Right kidney (tissue), 1 donor: ENCODE data around the gene FOS.
A peak's percentile ranks its signal among the peaks of the same experiment; 100 is the strongest.

Experiments used
- DNase-seq: peaks from one replicate; pipeline ENCODE4 v3.0.0-alpha.2; 2016

Gene FOS

DNA sequence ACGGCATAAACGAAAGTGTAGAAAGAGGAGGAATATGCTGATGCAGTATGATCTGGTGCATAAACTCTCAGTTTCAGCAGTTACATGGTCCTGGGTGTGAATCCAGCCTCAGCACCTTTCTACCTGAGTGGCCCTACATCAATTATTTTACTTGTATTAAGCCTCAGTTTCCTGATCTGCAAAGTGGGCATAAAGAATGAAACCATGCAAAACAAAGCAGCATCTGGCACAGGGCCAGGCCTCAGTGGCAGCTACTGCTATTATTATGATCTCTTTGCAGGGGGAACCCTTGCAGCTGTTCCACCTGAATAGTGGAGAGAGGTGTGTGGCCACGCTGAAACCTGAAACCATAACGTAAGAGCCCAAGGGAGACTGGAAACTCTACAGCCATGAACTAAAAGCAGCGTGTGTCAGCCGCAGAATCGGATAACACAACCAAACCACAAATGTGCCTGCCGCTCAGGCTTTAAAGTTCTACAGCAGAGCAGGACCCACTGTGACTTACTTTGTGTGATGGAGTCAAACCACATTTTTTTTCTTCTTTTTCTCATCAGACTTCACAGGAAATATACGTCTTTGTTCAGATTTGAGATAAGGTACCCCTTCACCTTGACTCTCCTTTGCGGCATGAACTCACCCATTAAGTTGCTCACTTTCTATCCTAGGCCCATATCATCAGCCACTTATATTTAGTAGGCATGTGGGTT lies 29.2 kb upstream of the FOS start:
- DNase-seq: no peak

DNA sequence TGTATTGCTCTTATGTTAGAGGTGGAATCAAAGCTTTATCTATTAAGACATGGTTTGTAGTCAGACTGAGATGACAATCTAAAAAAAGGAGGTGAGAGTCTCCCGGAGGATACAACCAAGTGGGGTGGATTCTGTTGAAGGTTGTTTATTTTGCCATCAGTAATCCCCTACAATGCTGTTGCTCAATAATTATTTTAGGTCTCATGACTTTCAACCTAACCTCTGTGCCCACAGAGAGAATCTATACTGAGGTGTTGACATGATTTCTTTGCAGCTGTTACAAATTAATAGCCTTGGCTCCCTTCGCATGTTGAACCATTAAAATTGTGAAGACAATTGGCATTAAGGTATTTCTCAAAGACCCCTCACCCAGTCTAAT lies 28.7 kb upstream of the FOS start:
- no peak for DNase-seq

DNA sequence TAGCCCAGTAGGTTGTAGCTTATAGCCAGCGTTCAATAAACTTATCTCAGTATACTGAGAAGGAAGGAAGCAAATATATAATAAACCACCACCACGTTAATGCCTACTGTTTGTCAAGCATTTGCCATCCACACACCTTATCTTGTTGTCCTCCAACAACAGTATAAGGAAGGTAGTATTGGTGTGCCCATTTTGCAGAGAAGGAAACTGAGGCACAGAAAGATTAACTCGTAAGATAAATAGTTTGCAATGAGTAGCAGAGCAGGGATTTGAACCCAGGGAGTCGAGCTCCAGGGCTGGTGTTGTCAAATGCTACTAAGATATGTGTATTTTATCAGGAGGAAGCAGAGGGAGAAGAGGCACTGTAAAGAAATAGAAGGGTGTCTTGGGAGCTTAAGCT lies 27.8 kb upstream of the FOS start:
- no peak for DNase-seq

DNA sequence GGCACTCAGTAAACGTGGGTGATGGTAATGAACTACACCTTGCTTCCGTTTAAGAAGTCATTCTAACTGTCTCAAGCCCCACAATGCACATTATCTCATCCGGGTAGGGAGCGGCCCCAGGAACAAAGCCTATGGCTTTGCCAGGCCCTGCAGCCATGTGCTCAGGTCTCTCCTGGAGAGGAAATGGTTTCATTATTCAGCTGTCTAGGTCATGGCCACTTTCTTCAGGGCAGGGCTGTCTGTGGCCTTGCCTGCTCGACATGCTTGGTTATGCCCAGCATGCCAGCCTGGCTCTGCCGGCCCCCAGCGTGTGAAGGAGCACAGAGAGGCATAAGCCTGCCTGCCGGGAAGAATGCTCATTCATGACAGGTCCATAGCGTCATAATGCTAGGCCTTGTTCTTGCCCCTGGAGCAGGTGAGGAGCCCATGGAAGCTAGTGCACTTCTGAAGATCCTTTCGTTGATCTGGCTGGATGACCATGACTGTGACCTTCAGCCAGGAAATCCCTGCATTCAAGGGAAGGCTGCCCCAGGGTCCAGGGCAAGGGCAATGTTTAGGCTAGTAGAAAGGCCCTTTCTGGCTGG lies 26.3 kb upstream of the FOS start:
- DNase-seq: no peak

DNA sequence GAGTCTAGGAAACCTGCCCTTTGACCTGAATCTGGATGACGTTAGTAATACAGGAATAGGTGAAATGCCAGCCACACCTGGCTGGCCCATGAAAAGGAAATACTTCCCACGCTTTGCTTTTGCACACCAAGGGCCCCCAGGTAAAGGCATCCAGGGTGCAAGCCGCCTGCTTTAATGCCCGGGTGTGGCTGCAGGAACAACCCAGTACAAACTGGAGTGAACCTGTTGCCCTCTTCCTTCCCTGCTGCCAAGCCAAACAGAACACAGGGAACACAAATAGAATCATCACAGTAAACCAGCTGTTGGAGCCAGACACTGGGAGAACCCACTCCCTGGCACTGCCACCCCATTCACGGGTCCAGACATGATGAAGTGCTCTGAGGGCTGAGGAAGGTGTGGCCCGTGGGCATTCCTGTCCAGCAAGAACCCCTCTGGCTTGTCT lies 24.2 kb upstream of the FOS start:
- no peak for DNase-seq

DNA sequence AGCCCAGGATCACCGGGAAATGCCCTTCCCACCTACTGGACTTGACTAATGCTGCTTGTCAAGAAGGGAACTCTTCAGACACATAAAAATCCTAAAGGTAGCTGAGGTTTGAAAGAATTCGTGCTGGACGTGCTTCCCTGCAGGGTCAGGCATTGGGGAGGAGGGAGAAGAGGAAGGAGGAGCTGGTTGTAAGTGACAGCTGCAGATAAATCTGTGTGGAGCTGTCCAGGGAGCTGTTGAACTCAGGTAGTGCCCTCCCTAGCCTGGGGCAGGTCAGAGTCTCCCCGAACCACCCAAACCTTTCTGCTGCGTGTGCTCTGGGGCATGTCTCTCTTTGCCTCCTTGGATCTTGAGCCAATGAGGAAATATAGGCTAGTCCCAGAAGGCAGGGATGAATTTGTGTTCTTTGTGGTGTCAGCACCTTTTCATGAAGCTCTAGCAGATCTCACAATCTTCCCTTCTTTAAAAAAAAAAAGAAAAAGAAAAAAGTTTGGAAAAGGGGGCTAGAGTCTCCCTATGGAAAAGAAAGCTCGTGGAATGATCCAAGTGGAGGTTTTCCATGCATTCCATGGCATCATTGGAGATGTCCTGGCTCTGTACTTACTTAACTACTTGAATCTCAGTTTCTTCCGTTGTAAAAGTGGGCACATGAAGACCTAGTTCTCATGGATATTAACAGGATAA lies 23.6 kb upstream of the FOS start:
- DNase-seq: peak; percentile 46

DNA sequence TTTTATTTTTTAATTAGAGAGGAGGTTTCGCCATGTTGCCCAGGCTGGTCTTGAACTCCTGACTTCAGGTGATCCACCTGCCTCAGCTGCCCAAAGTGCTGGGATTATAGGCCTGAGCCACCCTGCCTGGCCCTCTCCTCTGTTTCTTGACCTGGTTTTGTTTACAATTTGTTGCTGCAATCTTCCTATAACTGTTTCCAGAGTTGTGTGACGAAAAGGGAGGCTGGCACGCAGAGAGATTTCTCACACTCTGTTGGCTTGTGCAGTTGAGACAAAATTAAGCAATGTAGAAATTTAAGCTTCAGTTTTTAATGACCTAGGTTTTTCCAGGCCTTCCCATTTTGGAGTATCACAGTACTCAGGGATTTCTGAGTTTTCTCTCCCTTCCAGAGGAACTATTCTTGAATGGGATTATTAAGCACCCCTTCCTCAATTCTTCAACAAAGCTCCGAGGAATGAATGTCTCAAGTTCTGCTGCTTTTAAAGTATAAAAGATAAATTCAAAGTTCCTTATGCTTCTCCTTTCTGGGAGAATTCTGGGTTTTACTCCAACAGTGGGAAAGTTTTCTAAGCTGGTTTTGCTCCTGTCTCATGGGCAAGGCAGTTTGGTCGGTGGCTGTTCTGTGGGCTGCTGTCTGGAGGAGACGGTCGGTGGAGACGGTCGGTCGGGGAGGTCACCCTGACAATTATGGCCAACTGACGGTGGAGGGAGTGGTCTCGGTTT lies 20.4 kb upstream of the FOS start:
- peak; percentile 33 for DNase-seq

DNA sequence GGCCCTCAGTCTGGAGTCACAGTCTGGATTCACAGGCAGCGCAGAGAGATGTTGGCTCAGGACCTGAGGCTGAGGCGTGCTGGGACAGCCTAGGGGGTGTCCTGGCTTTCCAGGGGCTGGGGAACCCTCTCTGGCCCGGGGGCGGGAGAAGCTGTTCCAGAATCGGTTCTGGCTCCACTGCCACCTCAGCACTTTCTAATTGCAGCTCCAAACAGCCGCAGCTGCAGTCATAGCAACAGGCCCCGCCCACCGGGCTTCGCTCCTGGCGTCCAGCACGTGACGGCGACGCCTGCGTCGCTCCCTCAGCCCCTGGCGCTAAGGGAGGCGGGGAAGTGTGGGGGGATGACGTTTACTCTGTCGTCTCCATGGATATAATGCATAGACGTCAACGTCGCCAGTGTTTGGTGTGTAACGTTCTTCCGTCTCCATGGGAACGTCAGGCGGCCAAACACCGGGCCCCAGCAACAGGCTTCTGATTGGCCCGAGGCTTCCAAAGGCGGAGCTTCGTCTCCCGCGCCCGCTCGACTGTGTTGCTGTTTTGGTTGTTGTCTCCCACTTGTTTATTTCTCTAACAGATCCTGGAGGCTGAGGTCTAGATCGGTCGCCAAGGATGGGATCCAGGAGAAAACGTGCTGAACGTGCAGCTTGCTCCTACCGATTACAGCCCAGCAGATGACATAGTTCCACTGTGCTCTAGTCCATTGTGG lies 19.7 kb upstream of the FOS start:
- DNase-seq: peak; percentile 96

DNA sequence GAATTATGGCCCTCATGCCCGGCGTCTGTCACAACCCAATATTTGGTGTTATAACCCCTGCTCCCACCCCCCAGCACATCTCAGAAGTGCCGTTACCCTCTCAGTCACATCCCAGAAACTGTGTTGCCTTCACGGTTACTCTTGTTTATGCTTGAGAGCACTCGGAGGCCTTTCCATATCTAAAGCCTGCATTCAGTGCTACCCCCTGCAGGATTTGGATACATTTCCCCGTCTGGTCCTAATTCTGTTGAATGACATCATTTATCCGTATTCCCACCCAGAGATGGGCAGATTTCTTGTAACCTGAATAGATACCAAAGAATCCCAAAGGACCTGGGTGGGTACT lies 19.1 kb upstream of the FOS start:
- DNase-seq: no peak

DNA sequence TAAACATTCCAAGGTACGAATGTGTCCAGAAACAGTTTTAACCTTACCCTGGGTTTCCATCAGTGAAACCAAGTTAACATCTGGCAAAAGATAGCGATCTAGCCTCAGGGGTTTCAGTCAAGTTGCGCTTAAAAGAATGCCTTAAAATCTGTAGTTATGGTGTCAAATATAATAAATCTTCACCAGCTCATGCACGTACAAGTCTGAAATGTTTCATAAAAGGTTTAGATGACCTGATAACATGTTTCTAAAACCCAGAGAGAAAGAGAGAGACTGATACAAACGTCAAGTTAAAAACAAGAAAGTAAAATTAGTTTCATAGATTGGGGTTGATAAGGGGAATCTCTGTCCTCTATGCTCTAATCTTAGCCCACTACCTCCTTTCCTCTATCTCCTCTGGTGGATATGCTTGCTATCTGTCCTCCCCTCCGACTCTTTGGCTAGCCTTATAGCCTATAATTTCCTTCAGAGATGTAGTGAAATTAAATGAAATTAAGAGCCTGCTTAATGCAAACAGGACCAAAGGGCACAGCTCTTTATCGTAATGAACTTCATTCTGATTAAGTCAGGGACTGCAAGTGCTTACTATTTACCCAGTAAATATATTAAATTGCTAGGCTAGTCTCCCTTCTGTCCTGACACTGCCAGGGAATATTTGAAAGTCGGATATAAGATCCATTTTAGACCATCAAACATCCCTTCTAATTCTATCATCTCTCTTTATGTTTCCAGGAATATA lies 18.4 kb upstream of the FOS start:
- no peak for DNase-seq

DNA sequence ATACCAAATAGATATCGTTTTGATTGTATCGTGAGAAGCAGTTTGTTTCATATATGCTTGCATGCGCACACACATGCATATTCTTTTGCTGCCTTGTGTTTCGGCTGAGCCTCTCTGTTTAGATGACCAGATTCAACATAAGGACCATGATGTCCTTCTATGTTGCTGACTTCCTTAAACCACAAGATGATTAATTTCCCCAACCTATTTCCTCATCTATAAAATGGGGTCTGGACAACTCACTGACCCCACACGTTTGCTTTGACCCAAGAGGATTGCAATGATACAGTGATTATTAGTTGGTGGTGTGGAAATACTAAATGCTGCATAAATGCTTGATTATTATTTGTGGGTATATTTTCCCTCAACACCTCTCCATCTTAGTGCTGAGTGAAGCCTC lies 16.8 kb upstream of the FOS start:
- no peak for DNase-seq

DNA sequence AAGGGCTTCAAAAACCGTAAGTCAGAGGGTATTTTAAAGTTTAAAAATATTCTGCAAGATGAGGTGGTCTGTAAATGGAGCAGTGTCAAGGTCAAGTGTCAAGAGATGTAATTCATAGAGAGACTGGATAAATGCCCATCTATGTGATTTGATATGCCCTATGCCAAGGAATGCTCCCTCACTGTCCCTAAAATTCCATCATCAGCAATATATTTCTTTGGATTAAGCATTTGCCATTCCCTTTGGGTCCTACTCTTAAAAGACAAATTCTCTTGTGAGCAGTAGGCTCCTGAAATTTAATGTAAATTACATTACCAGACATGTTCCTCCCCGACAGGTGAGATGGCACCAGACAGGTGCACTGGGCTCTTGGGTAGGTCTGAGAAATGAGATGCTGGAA lies 16.0 kb upstream of the FOS start:
- no peak for DNase-seq

DNA sequence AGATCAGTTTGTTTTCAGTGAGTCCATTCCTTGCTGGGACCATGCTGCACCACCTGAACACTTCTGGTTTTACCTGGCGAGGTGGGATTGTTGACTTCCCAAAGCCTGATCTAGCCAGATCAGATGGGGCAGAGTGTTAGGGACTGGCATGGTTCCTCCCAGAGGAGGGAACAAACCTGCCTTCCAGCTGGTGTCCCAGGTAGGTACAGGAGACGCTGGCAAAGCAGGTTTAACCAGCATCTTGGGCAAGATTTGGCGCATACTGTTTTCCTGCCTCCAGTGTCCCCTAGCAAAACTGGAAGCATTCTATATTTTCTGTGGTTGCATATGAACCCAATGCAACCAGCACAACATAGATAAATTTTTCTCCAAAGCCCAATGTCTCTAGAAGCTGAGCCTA lies 14.6 kb upstream of the FOS start:
- DNase-seq: no peak

DNA sequence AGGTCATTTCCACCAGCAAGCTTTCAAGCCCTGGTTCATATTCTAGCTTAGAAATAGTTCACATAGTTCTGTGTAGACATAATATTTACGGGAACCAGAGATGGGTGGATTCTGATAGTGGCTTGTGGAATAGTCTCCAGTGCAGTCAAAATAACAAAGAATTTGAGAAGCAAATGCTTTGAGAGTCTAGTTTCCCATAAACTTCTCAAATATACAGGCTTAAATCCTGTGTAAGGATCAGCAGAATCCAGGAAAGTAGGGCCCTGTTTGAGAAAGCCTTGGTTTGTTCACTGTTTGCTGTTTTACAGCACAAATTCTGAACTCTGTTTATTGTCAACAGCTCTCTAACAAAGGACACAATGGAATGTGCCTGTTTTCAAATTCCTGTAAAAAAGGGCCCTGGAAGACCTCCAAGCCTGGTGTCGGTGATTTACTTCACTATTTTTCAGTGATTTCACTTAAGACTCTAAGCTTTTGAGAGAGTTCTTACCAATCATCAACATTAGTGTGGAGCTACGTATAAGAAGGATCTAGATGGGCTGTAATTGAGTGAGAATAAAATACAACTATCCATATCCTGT lies 11.4 kb upstream of the FOS start:
- DNase-seq: peak; percentile 41

DNA sequence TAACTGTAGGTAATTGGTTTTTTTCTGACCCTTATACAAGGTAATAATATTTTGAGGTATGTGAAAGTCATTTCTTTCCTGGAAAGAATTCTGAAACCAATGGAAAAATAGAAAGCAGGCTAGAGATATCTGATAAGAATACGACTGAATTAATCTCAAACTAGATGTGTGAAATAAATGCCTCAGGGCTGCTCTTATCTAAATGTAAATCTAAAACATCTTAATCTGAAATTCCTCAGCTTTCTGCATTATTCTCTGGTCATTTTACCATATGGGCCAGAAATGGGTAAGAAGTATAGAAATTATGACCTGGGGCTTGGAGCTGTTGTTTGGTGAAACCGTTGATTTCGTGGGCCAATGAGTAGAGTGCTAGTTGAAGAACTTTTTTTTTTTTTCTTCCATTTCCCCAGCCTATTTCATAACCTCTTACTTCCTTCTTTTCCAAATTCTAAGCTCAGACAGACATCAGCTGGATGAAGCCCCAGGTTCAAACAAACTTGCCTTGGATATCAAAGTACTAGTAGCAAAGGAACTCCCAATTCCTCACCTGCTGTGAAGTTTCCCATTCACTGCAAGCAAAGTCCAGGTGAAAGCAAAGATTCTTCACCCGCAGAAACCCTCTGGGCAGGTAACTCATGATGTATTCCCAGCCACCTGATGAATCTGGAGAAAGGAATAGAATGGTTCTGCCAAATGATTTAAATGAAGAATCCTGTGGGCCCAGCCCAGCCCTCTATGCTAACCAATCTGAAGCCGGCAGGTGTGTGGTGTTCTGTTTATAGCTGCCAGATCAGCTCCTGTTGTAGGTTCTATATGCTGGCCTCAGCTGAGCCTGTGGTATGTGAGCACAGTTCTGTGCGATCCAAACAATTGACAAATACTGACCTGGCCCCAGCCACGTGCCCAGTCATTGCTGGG lies 9.7 kb upstream of the FOS start:
- no peak for DNase-seq

DNA sequence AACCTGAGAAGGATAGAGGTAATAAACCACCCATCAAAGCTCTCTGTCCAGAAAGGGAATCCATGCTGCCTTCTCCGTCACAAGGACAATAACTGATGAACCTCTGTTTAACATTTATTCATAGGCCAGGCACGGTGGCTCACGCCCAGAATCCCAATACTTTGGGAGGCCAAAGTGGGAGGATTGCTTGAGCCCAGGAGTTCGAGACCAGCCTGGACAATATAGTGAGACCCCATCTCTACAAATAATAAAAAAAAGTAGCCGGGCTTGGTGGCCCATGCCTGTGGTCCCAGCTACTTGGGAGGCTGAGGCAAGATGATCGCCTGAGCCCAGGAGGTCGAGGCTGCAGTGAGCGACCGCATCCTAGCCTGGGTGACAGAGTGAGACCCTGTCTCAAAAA lies 7.1 kb upstream of the FOS start:
- no peak for DNase-seq

DNA sequence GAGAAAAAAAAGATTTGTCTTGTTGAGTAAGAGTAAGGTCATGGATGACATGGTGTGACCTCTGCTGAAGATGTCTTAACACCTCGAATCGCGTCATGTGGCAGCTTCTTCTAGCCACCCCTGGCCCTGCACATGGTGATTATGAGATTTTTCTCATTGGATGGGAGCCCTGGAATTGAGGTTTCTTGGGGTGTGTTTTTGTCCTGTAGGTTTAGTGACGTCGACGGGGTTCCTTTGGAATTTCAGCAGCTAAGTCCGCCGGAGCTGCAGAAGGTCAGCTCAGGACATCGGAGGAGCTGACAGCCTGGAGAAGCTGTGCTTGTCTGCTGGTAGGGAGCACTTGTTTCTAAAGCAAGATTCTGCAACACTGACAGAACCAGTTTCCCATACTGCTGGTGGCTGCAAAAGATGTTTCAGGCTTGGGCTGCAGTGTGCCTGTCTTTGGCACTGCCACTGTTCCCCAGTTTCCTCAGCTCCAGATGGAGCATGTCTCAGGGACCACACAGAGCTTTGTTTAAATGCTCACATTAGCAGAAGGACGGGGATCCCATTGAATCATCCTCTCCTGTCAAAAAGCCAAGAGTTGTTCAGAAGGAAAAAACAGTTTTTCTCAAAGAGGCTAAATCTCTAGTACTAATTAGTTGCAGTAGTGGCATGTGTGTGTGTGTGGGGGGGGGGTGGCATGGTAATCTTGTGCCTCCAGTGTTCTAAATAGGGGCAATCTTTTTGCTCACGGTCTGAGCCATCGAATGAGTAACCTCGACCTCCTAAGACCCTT lies 5.2 kb upstream of the FOS start:
- peak; percentile 47 for DNase-seq

DNA sequence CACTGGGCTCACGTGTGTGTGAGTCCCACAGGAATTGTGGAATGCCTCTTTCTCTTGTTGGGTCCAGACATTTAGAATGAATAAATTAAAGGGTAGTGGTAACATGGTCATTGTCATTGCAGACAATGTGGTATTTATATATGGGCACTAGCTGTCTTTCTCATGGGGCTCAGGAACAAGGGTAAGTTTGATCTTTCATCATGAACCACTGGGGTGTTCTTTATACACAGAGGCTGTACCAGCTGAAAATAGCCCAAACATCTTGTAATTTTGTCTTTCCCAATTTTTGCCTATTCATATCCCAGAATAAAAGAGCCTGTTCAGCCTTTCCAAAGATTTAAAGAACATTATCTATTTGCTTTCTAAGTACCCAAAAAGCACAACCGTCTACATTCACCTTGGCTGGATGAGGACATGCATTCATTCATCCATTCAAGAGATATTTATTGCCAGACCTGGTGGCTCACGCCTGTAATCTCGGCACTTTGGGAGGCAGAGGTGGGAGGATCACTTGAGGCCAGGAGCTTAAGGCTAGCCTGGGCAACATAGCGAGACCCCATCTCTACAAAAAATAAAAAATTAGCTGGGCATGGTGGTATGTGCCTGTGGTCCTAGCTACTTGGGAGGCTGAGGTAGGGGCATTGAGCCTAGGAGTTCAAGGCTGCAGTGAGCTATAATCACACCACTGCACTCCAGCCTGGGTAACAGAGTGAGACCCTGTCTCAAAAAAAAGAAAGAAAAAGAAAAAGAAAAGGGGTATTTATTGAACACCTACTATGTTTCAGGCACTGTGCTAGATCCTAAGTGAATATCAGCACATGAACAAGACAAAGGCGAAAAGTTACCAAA lies 4.4 kb upstream of the FOS start:
- DNase-seq: no peak
